Hindlimb muscle (tissue), 1 donor: ENCODE data around the gene GAPDHS. TPM values are rescaled to one million over a fixed set of nuclear protein-coding genes. Genes with fewer than 3 reads are reported as not detected.

Source experiments
- DNase-seq: peaks from one replicate; pipeline ENCODE4 v3.0.0-alpha.2; 2013
- polyA plus RNA-seq: library from polyadenylated mRNA; unstranded; fragments of 120-200 nt; gene quantifications from one replicate; pipeline ENCODE4 v1.2.1, GENCODE V29; 2013; ENCODE audit not compliant: insufficient read length

The GAPDHS gene
- polyA plus RNA-seq, 1 donor, result not detected

DNA sequence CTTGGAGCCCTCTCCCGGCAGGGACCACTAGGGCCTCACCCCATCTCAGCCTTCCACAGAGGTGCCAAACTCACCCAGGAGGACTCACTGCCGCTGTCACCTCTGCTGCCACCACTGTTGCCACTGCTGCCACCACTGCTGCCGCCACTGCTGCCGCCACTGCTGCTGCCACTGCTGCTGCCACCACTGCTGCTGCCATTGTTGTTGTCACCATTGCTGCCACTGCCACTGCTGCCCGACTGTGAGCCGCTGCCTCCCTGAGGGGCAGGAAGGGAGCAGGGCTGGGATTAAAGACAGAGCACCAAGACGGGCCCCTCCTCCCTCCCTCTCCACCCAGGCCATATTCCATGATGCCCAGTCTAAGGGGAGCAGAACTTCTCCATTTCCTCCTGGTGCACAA is 21.9 kb upstream of the GAPDHS start:
- no peak for DNase-seq

DNA sequence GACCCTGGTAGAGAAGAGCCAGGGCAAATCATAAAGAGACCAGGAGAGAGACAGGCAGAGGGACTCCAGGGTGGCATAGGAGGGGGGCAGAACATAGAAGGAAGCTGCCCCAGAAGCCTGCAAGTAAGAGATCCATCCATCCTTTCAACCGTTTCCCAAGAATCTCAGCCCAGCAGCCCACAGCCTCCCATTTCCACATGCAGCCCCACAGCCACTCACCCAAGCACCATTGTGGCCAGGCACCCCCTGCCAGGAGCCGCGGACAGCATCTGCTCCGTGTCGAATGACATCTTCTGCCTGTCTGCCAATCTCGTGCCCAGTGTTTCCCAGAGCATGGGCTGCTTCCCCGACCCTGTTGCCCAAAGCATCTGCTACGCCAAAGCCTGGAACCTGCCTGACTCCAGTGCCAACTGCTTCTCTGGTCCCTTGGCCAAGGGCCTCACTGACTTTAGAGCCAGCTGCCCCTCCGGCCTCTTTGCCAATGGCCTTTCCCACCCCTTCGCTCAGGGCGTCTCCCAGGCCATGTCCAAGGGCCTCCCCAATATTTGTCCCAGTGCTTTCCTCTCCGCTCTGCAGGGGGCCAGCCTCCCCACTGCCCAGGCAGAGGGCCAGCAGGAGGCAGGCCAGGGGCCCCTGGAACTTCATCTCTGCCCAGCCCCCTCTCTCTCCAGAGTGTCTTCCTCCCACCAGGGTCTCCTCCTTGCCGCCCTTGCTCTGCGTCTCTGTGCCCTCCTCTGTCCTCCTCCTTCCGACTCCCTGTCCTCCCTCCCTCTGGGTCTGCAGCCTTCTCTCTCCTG is 20.2 kb upstream of the GAPDHS start:
- DNase-seq, result no peak

DNA sequence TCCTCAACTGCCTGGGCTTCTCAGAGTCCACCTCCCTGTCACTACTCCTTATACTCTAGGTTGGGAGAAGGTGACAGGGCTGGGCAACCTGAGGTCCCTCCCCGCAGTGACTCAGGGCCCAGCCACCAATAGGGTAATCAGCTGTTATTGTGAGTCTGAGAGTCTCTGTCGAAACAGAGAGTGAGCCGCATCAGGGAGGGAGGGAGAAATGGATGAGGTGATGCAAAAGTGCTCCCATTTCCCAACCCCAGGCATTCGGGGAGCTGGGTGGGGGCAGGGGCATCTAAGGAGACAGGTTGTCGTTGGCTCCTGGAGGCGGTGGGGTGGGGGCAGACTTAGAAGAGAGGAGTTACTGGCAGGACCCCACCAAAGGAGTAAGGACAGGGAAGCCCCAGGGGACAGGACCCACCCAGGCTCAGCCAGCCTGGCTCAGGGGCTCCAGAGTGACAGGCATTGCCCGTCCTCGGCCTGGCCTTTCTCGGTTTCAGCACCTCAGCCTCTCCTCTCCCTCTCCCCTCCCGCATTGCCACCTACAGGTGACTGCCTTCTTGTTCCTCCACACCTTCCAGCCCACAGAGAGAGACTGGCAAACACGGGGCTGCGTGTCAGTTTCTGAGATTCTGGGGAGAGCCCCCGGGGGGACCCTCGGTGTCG is 19.5 kb upstream of the GAPDHS start, which contains the start of gene DMKN:
Gene DMKN (minus strand): TSS at position 22 of the 654 bp plus-strand sequence. CDS start 174 bp downstream, outside the sequence.
- DNase-seq, result no peak

DNA sequence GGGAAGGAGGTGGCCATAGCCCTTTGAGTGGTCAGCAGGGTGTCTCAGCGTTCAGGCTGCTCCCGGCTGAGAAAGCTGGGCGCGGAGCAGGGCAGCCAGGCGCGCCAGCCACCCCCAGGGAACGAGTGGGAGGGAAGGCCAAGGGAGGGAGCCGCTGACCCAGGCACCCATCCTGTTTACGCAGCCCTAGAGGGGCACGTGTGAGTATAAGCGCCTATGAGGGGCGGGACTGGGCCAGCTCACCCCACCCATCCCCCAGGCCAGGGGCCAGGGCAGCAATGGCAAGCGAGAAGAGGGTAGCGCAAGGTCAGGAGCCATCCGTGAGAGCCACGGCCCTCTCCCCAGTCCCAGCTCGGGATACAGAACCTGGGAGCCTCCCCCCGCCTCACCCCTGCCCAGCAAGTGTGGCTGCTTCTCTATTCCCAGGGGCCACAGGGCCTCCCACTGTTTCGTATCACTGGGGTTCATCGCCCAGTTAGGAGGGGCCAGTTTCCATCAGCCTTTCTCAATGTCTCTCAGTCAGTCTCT is 18.9 kb upstream of the GAPDHS start:
- no peak for DNase-seq

DNA sequence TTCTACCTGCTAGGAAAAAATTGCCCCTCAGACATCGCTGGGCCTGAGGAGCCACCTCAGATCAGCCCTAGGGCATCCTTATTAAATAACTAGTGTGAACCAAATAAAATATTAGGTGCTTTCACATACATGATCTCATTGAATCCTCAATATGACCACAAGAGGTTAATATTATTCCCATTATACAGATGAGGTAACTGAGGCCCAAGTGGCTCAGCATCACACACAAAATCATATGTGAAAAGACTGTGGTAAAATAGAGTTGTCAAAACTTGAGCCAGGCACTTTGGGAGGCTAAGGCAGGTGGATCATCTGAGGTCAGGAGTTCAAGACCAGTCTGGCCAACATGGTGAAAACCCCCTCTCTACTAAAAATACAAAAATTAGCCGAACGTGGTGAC is 16.9 kb upstream of the GAPDHS start:
- no peak for DNase-seq

DNA sequence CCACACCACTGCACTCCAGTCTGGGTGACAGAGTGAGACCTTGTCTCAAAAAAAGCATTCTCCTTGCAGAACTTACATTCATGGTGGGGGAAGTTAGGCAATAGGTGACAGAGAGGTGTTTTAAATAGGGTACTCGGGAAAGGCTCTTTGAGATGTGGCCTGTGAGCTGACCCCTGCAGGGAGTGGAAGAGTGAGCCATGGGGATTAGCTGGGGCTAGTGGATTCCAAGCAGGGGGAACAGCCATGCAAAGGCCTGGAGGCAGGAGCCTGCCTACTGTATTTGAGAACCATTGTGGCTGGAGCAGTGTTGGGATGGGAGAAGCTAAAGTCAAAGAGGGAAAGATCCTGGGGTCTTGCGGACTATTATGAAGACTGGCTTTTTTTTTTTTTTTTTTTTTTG is 15.9 kb upstream of the GAPDHS start:
- DNase-seq, result no peak

DNA sequence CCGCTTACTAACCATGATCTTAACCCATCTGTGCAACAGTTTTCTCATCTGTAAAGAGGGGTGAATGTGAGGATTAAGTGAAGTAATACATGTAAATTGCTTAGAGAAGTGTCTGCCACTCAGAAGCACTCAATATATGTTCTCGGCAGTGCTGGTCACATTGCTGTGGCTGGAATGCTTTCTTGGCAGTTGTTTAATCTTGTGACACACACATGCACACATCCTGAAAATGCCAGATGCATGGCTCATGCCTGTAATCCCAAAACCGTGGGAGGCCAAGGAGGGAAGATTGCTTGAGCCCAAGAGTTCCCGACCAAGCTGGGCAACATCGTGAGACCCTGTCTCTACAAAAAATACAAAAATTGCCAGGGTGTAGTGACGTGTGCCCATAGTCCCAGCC is 14.9 kb upstream of the GAPDHS start:
- DNase-seq, result no peak

DNA sequence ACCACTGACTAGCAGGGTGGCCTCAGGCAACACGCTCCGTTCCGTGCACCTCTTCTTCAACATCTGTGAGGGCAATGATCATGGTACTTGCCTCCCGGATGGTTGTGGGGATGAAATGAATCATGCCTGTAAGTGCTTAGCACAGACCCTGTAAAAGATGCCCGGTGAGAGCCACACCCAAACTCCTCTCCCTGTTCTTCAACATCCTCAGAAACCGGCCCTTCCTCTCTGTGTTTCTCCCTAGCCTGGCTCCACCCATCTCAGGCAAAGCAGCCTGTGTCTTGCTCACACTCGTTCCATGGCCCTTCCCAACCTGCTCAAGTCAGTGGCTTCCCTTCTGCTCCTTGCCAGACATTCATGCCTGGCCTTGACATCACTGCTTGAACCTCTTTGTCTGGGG is 14.0 kb upstream of the GAPDHS start:
- no peak for DNase-seq

DNA sequence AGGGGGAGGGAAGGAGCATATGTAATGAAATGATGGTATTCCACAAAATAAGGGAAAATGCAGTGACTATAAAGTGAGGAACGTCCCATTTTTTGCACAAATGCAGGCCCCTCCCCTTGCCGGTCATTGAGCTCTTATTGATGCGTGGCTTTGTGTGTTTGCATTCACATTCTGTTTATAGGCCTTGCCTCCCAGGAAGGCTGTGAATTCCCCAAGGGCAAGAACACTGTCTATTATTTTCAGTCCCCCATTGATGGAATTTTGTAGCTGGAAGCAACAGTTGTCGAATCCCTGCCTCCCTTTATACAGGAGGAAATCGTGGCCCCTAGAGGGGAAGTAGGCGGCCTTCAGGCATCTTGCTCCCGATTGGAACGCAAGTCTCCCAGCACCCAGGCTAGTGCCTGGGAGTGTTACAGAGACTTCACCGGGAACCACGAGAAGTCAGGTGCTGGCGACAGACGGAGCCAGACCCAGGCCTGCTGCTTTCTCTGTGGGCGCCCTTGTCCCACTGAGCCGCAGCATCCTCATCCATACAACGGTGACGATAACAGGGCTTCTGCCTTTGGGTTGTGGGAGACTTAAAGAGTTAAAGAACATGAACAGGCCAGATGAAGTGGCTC is 12.0 kb upstream of the GAPDHS start:
- no peak for DNase-seq

DNA sequence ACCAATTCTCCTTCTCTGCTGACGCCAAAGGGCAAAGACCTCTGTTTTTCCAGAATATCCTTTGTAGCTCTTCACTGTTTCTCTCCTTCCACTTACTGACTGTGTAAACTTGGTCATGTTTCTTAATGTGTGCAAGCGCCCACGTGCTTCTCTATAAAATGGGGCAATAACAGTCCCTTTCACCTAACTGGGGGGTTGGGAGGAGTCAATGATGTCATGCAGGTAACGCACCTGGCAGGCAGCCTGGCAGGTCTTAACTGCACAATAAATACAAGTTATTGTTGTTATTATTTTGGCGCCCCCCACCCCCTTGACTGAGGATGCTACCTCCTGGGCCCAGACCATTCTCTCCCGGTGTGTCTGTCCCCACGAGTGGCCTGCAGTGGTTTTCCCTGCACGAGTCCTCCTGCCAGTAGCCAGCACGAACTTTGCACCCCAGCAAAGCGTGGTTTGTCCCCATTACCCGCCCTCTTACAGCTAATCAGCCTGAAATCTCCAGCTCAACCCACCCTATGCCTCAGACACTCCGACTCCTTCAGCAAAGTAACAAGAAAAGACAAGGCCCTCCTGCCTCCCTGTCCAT is 10.4 kb upstream of the GAPDHS start:
- DNase-seq, result no peak

DNA sequence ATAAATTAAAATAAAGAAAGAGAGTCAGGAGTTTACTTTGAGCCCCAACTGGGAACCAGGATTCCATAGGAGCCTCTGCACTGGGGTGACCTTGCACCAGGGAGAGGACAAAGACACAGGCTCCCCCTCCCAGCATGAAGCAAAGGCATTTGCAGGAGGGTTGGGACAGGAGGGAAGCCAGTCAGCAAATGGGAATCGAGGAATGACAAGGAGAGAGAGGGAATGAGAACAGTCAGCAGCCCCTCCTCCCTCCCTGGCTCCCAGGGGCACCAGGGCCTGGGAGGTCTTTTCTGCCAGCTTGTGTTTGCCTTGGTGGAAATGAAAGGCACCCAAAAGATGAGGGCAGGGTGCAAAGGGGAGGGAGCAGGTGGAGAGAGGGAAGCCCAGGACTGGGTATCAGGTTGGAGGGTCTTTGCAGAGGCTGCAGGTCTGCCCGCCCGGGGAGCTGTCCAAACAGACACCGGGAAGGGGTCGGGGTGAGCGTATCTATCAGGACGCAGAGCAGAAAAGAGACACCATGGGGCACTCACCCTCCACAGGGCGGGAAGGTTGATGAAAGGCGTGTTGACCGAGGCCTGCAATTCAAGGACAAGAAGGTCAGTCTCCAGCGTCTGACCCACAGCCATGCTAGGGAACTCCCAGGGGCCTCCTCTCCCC is 8.9 kb upstream of the GAPDHS start:
- DNase-seq, result no peak

DNA sequence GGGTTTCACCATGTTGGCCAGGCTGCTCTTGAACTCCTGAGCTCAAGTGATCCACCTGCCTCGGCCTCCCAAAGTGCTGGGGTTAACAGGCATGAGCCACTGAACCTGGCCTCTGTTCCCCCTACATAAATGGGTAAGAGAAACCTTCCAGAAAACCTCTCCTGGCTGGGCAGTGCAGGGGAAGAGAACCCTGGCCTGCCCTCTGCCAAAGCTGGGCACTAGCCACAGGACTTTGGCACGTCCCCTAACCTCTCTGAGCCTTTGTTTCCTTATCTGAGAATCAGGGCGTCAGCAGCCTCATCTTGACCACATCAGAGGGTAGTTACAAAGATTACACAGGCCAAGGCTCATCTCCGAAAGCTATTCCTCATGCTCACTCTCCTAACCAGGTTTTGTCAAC is 7.4 kb upstream of the GAPDHS start:
- no peak for DNase-seq

DNA sequence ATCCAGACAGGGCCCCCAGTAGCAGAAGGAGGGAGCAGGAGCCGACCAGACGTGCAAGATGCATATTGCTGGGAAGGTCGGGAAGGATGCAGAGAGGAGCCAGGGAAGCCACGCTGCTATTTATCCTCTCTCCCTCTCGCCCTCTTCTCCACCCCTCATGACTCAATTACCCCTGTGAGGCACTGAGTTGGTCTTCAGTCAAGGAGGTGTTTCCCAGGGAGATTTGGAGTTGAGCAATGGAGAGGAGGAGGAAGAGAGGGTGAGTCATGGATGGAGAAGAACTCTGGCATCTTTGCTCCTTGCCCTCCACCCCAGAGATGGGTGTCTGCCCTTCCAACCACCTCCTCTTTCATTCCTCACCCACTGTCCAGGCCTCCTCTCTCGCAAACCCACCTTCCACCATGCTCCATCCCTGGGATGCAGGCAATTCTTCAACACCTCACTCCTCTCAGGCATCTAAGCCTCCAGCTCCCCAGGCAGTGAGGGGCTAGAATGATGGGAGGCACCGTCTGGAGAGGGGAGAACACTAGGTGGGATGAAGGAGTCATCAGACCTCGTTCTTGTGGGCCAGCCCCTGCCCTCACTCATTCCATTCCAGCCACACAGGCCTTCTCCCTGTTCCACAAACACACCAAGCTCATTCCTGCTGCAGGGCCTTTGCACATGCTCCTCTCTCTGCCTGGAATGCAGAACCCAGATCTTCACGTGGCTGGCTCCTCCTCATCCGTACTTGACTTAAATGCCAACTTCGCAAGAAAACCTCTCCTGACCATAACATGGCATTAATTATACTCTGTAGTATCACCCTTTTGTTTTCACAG is 4.8 kb upstream of the GAPDHS start, which contains the start of gene SBSN:
Gene SBSN (minus strand): TSS at position 94 of the 821 bp plus-strand sequence. CDS start 30 bp downstream, at position 64.
- DNase-seq, result no peak

DNA sequence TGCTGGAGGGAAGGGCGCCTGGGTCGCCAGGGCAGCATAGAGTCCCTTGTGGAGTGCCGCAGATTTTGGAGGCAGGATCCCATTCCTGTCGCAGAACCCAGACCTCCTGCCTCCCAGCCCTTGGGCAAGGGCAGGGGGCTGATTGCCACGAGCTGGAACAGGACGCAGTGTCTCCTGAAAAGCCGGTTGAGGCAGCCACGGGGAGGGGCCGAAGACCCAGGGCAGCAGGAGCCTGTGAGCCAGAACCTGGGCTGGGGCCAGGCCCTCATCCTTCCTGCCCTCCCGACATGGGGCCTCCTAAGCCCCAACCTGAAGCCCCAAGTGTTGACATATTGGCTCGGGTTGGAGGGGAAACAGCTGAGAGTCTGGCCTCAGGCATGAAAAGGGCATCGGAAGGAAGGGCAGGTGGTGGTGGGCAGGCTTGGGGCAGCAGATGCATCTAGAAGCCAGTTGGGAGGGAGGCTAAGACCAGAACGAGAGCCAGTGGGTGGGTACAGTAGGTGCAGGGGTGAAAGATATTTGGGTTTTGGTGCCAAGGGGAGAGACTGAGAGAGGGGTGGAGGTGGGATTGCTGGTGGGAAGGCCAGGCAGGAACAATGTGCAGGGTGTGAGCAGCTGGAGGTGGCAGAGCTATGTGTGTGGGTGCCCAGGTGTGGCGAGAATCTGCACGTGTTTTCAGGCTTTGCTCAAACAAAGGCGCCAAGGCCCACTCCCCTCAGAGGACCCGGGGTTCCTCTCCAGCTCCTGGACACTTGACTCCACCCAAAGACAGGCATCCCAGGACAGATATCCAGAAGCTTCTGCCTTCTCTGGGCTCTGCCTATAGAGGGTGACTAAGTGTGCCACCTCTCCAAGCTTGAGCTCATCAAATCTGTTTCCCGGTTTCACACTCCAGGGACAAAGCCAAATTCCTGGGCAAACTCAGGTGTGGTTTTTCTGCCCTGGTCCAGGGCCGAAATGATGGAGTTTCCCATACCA is 3.7 kb upstream of the GAPDHS start:
- no peak for DNase-seq

DNA sequence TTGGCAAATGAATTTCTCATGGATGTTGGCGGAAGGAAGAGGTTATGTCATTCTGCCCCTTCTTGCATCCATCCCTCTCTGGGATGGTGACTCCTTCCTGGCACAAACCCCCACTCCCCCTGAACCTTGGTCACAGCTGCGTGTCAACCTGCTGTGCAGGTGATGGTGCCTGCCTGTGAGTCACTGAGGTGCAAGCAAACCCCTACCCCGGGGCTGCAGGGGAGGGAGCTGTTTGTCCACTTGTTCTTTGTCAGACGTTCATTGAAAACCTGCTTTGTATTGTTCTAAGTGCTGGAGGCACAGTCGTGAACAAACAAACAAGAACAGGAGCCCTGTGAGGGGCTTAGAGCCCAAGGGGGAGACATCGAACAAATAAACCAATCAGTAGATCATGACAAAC is 2.0 kb upstream of the GAPDHS start:
- no peak for DNase-seq

DNA sequence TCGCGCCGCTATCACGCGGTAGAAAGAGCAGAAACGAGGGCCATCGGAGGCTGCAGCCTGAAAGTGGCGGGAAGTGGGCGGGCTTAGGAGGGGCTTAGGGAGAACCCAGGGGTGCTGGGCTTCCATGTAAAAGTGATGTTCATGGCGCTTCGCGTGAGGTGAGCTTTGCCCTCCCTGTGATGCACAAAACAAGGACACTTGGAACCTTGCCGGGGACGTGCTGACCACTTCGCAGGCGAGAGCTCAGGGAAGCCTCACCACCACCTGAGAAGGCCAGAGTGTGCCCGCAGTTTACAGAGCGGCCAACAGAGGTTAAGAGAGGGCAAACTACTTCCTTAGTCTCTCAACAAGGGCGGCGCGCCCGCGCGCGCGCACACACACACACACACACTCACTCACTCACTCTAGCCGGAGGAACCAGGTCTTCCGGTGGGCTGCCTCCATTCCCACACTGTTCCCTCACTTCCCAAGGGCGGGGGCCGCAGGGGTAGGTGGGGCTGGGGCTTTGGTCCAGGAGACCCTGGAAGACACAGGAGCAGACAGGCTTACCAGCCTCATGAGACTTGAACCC is 651 bp downstream of the GAPDHS start:
- DNase-seq, result no peak

DNA sequence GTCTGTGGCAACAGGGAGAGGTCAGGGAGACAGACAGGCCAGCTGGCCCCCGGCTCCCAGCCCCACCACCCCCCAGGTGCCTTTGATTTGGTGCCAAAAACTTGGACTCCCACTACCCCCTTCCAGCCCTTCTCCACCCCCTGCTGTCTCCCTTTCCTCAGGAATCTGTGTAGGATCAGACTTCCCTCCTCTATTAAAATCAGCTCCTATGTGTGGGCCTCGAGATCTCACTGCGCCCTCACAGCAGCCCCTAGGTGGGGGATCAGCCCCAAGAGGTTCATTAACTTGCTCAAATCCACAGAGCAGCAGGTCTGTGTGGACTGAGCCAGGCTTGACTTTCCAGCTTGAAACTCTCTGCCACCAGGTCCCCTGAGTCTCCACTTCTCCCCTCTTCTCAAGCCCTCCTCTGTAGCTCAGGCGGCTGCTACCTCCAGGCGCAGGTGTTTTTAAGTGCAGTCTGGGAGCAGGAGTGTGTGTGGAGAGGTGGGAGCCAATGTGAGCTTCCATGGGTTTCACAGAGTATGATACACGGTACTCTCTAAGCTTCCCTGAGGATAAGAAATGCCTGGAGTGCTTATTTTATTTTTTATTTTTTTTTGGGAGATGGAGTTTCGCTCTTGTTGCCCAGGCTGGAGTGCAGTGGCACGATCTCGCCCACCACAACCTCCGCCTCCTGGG is 1.7 kb downstream of the GAPDHS start:
- no peak for DNase-seq

DNA sequence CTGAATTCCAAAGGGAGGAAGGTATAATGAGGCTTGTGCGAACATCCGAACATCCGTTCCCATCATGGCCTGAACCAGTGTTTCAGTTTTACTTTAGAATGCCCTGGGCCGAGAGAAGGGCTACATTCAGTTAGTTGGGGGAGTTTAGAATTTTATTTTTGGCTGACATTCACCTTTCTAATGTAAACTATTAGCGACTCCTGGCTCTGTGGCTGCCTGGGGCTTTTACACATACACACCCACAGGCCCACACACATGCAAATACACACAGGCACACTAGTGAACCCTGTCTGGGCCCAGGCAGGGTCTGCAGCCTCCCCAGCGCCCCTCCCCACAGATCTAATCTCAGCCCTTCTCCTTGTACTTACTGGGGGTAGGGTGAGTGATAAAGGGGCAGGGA is 6.1 kb downstream of the GAPDHS start:
- no peak for DNase-seq

DNA sequence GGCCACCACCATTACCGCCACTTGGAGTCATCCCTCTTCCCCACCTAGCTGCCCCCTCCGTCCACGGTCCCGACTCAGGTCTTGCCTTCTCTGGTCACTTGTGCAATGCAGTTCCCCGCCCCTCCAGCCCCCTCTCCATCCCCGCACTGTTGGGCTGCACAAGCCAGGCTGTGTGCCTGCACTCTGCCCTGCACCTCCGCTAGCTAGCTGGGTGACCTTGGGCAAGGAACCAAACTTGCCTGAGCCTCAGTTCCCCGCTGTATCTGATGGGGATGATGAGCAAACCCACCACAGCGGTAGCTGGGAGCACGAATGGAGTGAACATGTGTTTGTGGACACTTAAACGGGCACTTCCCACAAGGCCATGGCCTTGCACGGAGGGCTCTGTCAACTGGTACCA is 6.6 kb downstream of the GAPDHS start:
- no peak for DNase-seq
